NCI-H1092 (cell line): ENCODE measurements around the gene OR12D2.
"Not testable (repeated sequence)": the region's sequence is repeated elsewhere in the genome, so short reads cannot be mapped to it uniquely, and the experiment has no call there.

ENCODE experiments used
- DNase-seq: peaks from one replicate; lab custom pipeline; 2025; lab: John Stamatoyannopoulos, UW

OR12D2 gene, protein sequence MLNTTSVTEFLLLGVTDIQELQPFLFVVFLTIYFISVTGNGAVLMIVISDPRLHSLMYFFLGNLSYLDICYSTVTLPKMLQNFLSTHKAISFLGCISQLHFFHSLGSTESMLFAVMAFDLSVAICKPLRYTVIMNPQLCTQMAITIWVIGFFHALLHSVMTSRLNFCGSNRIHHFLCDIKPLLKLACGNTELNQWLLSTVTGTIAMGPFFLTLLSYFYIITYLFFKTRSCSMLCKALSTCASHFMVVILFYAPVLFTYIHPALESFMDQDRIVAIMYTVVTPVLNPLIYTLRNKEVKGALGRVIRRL

DNA sequence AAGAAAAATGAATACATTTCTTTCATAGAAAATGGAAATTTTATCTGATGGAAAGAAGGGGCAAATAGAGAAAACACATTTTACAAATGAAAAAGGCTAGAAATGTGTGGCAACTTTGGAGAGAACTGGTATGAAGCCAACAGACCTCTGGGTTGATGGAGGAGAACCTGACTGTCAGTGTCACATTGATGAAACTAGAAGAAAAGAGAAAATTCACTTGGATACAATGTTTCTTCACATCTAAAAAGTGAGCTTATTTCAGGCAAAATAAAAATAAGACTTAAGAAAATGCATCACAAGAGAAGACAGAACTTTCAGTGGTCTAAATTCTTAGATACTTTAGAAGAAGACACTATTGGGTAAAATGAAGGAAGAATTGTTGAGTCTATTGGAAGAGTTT, at the start of gene OR12D2:
Gene OR12D2 (plus strand): TSS at position 301 of the 400 bp plus-strand sequence. CDS start 1,069 bp downstream, outside the sequence.
- DNase-seq, result no peak

DNA sequence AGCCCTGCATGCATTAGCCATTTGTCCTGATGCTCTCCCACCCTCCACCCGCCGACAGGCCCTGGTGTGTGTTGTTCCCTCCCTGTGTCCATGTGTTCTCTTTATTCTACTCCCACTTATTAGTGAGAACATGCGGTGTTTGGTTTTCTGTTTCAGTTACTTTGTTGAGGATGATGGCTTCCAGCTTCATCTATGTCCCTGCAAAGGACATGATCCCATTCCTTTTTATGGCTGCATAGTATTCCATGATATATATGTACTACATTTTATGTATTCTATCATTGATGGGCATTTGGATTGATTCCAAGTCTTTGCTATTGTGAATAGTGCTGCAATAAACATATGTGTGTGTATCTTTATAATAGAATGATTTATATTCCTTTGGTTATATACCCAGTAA, 46.1 kb upstream of the OR12D2 start:
- DNase-seq, result not testable (repeated sequence)

DNA sequence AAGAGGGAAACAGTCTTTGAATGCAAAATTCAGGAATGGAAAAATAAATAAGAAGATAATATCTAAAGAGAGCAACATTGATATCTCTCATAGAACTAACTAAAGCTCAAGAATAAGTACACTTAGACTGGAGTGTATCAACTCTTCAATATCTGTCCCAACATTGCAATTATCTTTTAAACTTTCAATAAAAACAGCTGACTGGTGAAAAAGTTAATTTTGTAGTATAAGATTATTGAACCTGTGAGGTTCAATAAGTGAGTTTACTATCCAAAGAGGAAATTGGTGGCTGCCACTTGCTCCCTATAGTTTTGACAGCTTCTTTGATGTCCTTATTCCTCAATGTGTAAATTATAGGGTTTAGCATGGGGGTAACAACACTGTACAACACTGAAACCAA, 40.5 kb upstream of the OR12D2 start:
- no peak for DNase-seq

DNA sequence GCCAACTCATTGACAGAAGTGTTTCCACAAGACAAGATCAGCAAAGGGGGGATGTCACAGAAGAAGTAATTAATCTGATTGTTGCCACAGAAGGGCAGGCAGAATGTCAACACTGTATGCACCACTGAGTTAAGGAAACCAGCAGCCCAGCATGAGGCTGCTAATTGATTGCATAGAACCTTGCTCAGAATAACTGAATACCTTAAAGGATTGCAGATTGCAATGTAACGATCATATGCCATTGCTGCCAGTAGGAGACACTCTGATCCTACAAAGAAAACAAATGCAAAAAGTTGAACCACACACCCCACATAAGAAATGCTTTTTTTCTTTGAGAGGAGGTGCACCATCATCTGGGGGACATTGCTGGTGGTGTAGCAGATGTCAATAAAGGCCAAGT, 39.8 kb upstream of the OR12D2 start:
- no peak for DNase-seq

DNA sequence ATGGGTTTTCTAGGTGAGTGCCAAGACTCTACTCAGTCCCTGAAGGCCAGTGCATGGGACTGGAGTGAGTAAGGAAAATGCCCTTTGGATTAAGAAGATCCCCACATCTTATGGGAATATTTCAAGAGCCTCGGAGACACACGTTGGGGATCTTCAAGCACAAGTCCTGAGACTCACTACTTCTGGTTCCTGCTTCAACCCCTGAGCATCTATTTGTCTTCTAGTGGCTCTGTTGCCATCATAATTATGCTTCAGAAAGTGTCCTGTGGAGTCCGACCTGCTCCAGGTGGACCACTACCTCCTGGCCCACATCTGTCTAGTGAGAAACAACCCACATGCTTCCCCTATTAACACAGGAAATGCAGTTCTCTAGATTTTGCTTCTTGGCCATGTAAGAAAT, 26.7 kb upstream of the OR12D2 start, which contains the start of gene OR5V1:
Gene OR5V1 (minus strand): TSS at position 101 of the 400 bp plus-strand sequence. CDS start 12,670 bp downstream, outside the sequence.
- no peak for DNase-seq

DNA sequence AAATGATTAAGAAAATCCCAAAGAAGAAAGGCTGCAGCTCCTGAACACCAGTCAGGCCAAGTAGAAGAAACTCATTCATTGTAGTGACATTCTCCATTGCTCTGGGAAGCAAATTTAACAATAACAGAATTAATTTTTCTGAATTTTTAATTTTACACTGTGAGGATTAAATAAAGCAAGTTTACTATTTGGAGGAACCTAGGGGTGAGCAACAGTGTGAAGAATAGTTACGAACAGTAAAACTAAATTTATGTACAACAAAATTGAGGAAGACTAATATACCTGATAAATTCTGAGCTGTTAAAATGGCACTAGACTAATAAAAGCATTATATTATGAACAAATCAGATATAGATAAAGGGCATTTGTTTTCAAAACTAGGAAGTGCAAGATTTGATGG, 20.2 kb upstream of the OR12D2 start, which contains the start of gene OR12D3:
Gene OR12D3 (minus strand): TSS at position 101 of the 400 bp plus-strand sequence. CDS start 4 bp downstream, at position 97.
- DNase-seq, result no peak

DNA sequence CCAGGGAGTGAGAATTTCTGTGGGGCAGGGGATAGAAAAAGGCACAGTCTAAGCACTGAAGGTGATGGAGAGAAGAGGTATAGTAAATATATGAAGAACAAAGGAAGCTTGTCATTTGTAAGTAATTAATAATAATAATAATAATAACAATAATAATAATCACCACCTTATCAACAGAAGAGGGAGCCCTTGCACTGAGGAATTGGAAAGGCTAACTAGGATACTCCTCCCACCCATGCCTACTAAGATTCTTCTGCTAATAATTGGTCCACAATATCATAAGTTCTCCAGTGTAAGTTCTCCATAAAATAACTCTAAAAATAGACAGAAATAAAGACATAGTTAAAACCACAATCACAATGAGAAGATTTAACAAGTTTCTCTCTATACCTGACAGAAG, 19.4 kb upstream of the OR12D2 start:
- no peak for DNase-seq

DNA sequence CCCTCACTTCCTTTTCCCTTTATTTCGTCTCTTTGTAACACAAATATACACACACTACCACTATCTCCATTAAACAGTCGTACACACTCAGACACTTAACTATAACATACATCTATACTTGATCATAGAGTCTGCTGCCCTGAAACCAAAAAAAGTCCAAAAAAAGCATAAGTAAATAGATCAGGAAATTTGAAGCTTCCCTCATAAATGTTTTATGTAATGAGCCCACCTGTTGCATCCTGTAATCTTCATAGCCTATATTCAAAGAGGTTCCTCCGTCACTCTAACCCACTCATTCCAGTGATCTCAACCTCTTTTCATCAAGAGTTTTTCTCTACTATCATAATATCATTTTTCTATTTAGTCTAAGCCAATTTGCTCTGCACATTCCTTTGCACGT, 6.9 kb upstream of the OR12D2 start:
- DNase-seq, result no peak

DNA sequence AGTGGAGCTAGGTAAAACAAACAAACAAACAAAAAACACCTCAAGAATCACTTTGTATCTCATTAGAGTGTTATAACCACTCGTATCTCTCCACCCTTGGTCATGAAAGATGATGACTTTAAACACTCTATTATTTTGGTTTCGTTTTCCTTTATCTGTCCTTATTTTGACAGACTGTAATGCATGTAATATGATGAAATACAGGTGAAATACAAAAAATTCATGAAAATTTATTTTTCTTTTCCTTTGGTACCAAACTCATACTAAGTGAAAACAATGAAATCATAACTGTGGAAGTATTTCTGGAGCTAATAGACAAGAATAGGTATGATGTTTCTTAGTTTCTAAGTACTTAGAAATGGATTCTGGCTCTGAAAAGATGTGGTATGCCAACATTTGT, 4.1 kb downstream of the OR12D2 start:
- no peak for DNase-seq

DNA sequence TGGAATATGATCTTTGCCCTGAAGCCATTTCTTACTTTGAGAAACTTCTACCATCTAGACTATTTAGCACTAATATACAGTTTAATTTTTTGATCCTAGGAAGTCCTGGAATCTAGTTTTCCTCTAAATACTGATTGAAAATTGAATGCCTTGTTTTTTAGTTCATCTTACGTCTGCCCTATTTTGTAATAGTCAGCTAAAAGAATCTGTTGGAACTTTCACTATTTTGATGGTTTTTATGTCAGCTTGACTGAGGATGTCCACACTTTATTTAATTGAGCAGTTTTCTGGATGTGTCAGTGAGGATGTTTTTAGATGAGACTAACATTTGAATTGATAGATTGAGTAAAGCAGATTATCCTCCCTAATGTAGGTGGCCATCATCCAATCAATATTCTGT, 8.4 kb downstream of the OR12D2 start:
- no peak for DNase-seq

DNA sequence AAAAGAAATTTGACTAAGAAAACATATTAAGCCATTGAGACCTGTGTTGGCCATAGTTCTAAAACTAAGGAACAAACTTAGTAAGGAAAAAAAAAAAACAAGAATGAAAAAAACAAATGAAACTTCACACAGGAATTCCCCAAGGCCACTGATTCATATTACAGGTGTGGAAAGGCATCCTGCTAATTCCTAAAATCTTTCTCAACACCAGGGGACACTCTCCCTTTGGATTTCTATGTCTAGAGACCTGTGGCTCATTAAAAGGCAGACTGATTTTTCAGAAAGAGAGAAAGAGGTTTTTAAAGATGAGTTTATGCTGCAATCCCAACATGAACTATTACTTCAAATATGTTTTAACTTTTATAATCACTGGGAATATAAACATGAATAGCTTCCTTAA, 19.2 kb downstream of the OR12D2 start, which contains the start of gene OR12D1:
Gene OR12D1 (plus strand): TSS at position 341 of the 400 bp plus-strand sequence.
- no peak for DNase-seq

DNA sequence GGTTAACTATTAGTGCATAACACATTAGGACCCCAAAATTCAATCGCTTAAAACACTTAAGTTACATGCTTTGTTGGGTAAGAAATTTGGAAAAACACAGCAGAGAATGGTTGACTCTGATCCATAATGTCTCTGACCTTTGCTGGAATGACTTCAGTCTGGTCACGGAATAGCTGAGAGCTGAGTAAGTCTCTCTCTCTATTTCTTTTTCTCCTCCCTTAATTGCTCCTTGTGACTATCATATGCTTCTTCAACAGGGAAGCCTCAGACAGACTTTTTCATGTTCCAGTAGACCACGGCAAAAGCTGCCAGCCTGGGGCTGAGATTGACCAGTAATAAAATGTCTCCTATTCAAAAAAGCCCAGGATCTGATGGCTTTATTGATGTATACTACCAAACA, 24.1 kb downstream of the OR12D2 start:
- DNase-seq, result no peak

DNA sequence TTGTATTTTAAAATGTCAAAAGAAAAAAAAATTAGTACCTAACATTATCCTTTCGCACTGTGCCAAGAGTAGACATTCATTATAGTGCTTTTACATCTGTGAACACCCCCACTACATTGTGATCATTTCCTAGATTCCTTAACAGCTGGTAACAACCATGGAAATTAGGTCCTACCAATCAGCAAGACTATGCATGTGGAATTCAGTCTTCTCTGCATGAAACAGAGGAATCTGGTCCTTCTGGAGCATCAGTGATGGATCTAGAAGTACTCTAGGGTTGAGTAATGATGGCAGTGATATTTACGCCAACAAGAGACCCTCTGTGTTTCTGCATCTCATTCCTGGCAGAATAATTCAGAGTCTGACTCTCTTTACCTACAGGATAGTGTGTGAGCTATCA, 28.7 kb downstream of the OR12D2 start:
- DNase-seq, result no peak

DNA sequence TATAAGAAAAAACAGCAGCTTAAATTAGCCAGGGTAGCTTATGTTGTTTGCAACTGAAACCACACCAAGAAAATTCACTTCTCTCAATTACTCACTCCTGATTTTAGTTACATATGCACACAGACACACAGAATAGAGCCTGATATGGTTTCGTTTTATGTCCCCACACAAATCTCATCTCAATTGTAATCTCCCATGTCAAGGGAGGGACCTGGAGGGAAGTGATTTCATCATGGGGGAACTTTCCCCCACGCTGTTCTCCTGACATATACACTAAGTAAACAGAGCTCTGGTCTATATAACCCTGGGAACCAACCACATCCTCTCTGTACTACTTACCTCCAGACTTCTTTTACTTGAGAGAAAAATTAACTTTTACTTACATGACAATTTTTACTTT, 29.1 kb downstream of the OR12D2 start:
- no peak for DNase-seq

DNA sequence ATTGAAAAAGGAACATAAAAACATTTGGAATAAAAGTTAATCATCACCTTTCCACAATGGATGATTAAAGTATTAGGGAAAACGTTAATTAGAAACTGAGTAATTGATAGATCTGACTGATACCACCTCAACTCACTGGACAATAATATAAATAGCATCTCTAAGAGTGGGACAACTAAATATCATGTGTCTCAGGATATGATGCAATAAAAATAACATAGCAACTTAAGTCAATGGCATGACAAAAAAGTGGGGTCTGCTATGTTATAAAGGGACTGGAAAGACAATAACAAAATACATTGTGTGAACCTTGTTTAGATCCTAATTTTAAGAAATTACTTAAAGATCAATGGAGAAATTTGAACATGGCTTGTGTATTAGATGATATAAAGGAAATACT, 29.6 kb downstream of the OR12D2 start:
- no peak for DNase-seq

DNA sequence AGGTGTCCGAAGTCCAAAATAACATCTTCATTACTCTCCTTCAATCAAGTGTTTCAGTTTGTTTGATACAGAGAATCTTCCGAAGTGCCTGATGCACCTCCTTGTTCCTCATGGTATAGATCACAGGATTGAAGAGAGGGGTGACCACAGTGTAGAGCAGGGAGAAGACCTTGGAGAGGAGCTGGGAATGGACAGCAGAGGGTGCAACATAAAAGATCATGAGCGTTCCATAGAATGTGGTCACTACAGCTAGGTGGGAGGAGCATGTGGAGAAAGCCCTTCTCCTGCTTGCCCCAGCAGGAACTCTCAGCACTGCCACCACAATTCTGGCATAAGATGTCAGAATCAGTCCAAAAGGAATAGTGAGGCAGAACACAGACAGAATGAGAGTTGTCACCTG, 31.2 kb downstream of the OR12D2 start:
- no peak for DNase-seq

DNA sequence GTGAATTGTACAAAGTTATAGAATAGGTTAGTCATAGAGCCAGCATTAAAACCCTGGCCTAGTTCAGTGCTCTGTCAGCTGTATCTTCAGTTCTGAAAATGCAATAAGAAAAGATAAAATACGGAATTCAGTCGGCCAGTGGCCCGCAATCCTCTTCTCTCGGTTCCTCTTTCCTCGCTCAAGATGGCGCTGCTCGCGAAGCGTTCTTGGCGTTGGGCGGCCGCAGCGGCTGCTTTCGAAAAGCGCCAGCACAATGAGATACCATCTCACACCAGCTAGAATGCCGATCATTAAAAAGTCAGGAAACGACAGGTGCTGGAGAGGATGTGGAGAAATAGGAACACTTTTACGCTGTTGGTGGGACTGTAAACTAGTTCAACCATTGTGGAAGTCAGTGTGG, 41.3 kb downstream of the OR12D2 start:
- DNase-seq, result not testable (repeated sequence)

DNA sequence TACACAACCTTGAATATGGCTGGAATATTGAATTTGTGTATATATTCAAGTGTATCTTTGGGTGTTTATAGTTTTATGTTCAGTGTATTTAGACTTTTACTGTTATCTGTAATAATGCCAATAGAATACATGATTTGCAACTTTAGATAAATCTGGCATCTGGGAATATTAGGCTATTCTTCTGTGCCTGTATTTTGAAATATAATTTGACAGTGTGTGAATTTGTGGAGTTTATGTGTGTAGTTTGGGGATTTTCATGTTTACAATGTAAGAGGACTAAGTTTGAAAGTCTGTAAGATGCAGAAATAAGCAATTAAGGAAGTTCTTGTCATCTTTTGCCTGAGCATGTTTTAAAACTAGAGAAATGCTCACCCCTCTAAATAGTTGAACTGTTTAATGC, 43.6 kb downstream of the OR12D2 start, which contains the start of gene OR10C1:
Gene OR10C1 (plus strand): TSS at position 301 of the 400 bp plus-strand sequence. CDS start 710 bp downstream, outside the sequence.
- DNase-seq, result no peak

DNA sequence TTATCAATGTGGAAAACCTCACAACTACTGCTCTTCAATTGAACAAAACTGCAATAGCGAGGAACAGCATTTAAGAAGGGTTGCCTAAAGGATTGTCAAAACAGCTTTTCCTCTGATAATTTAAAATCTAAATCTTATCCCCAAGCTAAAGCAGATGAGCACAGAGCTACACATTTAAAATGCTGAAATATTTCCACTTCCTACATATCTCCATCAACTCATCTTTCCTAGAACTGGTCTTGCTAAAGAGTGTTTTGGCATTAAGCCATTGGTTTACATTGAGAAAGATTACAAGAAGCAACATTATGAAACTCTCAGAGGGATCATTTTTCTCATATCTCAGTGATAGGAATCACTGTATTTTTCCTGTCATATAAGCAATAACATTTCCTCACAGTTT, 47.3 kb downstream of the OR12D2 start:
- no peak for DNase-seq

DNA sequence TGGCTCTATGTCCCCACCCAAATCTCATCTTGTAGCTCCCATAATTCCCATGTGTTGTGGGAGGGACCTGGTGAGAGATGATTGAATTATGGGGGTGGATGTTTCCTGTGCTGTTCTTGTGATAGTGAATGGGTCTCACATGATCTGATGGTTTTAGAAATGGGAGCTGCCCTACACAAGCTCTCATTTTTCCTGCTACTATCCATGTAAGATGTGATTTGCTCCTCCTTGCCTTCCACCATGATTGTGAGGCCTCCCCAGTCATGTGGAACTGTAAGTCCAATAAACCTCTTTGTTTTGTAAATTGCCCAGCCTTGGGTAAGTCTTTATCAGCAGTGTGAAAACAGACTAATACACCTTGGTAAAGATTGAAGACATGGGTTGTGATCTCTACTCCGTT, 48.6 kb downstream of the OR12D2 start:
- DNase-seq, result not testable (repeated sequence)
